AG04449 (cell line): Measurements from ENCODE around the gene ERGIC1.

Experiments used
- CTCF ChIA-PET: fragments of 350-600 bp; formaldehyde crosslinking; extraction: SDS; loops from one replicate; lab custom pipeline; 2021; ENCODE audit warnings: antibody characterized with exemption; lab: Yijun Ruan, JAX
- POLR2A ChIA-PET: fragments of 400-600, 350-600 bp; formaldehyde crosslinking; extraction: SDS; loops from one replicate; lab custom pipeline; 2020; ENCODE audit warnings: antibody characterized with exemption, inconsistent platforms; lab: Yijun Ruan, JAX
- DNase-seq: peaks from one replicate; pipeline ENCODE4 v3.0.0-alpha.2; 2010; ENCODE audit warnings: low read depth, low spot score
- H3K4me3 ChIP-seq: 2 replicates; pipeline ENCODE4 v1.5.1; 2011; ENCODE audit warnings: low read depth, mild to moderate bottlenecking, control low read depth, low read length
- CTCF ChIP-seq: IDR thresholded peaks from one replicate; pipeline ENCODE4 v1.5.1; 2011; ENCODE audit warnings: mild to moderate bottlenecking, moderate library complexity, low read length, control low read depth, inconsistent platforms; ENCODE audit not compliant: insufficient read depth; ENCODE audit errors: missing control alignments

Gene ERGIC1

GRCh38 chr5:172789687-172790495 is 44.2 kb upstream of the ERGIC1 start:
- no peak for DNase-seq
- ChIA-PET POLR2A (interaction anchor here (7.7 kb wide), 1 partner anchor 19 kb away, joined by 78 read pairs; the partner anchor contains the start of gene DUSP1), CTCF (interaction anchor here (1.1 to 2.1 kb wide), 2 partner anchors 10 to 17 kb away, joined by 5 read pairs; no protein-coding TSS in a partner anchor)
- TF ChIP-seq CTCF, result no peak
- no peak overlapping the region for H3K4me3 ChIP-seq

GRCh38 chr5:172790496-172790889 is 43.6 kb upstream of the ERGIC1 start:
- no peak overlapping the region for H3K4me3 ChIP-seq
- no peak for TF ChIP-seq CTCF
- CTCF ChIA-PET, result interaction anchor here (1.0 to 2.1 kb wide), 3 partner anchors 9 to 74 kb away, joined by 3 to 8 read pairs (median 5); no protein-coding TSS in a partner anchor
- POLR2A ChIA-PET, result interaction anchor here (7.7 kb wide), 1 partner anchor 20 kb away, joined by 78 read pairs; the partner anchor contains the start of gene DUSP1
- DNase-seq, result no peak

DNA sequence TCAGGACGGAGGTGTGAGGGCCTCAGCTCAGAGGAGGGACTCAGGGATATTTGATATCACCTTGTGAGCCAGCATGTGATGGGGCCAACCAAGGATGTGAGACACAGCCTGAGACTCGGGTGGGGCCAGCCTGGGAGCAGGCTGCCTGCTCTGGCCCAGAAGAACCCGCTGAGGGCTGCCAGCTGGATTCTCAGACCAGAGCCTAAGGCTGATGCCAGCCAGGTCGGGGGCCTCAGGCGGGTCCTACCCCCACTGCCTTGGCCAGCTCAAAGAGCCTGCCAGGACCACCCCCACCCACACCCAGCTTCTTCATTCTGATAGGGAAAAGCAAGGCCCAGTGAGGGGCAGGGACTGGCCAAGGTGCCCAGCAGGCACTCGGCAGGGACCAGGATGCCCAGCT is 42.8 kb upstream of the ERGIC1 start:
- TF ChIP-seq CTCF, result no peak
- no peak for DNase-seq
- POLR2A ChIA-PET, result interaction anchor here (7.7 kb wide), 1 partner anchor 21 kb away, joined by 78 read pairs; the partner anchor contains the start of gene DUSP1
- no peak overlapping the region for H3K4me3 ChIP-seq
- CTCF ChIA-PET, result interaction anchor here (1.0 to 2.1 kb wide), 3 partner anchors 9 to 75 kb away, joined by 3 to 8 read pairs (median 5); no protein-coding TSS in a partner anchor

DNA sequence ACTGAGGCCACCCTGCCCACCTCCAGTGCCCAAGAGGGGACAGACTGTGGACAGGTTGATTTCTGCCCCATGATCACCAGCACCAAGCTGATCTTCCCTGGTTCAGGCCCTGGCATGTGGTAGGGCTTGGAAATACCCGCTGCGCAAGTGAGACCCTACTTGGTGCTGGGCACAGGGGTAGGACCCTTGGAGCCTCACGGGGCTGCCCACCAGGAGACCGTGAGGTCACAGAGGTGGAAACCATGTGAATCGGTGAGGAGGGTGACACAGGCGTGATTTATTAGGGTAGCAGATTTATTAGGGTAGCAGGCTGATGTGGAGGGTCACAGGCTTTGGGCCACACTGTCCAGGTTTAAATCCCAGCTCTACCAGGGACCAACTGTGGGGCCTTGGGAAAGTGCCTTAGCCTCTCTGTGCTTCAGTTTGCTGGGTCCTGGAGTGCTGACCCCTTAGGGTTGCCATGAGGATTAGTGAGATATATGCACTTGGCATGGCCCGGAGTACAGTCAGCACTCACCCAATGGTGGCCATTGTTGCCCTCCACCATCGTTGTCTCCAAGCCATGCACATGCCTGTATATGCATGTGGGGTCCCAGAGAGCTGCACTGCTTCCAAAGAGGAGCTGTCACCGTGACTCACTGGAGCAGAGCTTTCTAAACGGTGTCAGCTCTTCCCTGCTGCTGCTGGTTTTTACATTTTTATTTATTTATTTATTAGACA is 42.2 kb upstream of the ERGIC1 start:
- ChIA-PET CTCF (interaction anchor here (2.0 kb wide), 1 partner anchor 75 kb away, joined by 8 read pairs; no protein-coding TSS in a partner anchor), POLR2A (interaction anchor here (1.0 to 7.7 kb wide), 2 partner anchors 14 to 21 kb away, joined by 4 to 78 read pairs; partner anchors contain the start of gene DUSP1)
- H3K4me3 ChIP-seq, result no peak overlapping the region
- TF ChIP-seq CTCF, result no peak
- DNase-seq, result no peak

DNA sequence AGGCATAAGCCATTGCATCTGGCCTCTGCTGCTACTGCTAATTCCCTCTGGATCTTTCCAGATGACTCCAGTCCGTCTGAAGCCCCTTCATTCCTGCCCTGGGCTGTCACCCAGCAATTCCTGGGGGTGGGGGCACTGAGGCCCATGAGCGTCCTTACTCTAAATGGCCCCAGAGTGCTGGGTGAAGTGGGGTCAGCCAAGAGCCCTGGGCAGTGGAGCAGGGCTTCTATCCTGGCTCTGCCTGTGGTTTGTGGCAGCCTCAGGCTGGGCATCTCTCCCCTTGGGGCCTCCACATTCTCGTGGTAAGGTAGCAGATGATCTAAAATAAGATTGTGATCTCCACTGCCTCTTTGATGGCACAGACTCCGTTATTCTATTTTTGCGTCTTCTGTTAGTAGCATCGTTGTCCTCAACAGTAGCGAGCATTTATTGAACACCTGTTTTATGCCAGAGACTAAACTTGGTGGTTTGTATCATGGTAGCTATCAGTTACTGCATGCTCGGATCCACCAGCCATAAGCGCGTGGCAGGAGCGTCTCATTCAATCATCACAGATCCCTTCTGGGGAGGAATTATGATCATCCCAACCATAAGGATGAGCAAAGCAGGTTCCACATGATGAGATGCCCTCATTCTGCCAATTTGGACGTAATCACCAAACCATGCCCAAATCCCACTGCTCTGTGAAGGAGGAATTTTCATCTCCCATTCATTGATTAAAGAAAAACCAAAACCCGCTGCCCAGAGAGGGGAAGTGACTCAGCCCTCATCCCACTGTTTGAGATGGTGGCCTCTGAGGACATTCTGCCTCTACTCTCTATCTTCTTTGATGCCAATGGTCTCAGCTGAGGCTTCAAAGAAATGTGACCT is 41.1 kb upstream of the ERGIC1 start:
- ChIA-PET CTCF (interaction anchor here (1.0 to 2.0 kb wide), 2 partner anchors 16 to 76 kb away, joined by 5 to 8 read pairs; no protein-coding TSS in a partner anchor), POLR2A (interaction anchor here (1.0 to 7.7 kb wide), 2 partner anchors 15 to 22 kb away, joined by 4 to 78 read pairs; partner anchors contain the start of gene DUSP1)
- no peak for TF ChIP-seq CTCF

More for the DNA sequence above, 41.1 kb upstream of the ERGIC1 start:
- H3K4me3 ChIP-seq, result no peak overlapping the region
- no peak for DNase-seq
